Measurements from ENCODE around the gene KCNQ1.

Gene KCNQ1

DNA sequence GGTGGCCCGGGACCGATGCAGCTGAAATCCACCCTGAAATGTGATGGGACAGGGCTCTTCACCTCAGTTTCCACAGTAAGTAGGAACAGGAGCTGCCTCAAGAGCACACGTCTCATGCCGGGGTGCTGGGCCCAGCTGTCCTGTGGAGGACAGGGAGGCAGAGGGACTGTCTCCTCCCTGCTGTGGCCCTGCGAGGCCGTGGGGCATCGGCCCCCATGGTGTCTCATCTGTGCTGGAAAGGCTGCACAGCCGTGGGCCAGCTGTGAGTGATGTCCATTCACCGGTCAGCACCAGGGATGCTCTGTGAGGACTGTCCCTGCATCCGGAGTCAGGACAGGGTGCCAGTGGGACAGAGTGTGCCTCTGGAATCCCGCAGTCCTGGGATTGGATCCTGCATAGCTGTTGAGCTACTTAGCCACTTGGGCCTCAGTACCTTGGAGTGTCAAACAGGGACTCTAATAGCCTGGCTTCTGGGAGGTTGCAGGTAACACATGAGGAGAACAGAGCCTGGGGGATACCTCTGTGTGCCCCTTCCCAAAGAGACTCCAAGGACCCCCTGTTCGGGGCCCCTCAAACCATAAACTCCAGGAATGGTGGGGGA is 17.0 kb upstream of the KCNQ1 start:
- Mint-ChIP-seq H3K36me3 (no peaks in the 10 kb centered on the region), H3K4me3 (no peak overlapping the region), H3K9me3 (no peaks in the 10 kb centered on the region), H3K4me1 (no peaks in the 10 kb centered on the region), H3K27me3 (no peaks in the 10 kb centered on the region), H3K27ac (no peak overlapping the region)
- ATAC-seq, result no peak

DNA sequence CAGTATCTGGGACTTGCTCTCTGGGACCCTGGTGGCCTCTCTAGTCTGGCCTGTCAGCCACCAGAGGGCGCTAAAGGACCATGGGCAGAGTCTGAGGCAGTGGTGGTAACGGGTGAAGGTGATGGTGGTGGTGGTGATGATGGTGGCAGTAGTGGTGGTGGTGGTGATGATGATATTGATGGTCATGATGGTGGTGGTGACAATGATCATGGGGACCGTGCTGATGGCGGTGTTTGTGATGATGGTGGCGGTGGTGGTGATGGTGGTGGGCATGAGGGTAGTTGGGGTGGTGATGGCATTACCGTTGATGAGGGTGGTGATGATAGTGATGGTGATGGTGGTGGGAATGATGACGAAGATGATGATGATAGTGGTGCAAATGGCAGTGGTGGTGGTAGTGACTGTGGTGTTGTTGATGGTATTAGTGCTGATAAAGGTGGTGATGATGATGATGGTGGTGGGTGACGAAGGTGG is 16.4 kb upstream of the KCNQ1 start:
- Mint-ChIP-seq H3K4me3 (no peak overlapping the region), H3K4me1 (no peaks in the 10 kb centered on the region), H3K27me3 (no peaks in the 10 kb centered on the region), H3K36me3 (no peaks in the 10 kb centered on the region), H3K9me3 (no peaks in the 10 kb centered on the region), H3K27ac (no peak overlapping the region)
- peak; percentile 80 for ATAC-seq

DNA sequence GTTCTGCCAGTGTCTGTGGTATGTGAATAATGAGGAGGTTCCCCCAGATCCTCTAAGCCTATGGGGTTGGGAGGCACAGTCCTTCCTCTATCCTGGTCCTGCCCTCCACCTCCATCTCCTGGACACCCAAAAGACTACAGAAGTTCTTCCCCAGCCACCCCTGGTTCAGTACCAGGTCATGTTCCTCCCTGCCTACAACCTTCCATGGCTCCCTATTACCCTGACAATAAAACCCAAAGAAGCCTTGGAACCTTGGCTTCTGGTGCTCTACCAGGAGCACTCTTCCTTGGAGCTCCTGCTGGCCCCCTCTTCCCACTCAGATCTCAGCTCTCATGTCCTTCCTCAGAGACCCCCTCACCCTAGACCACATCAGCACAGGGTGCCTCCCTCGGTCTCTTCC is 13.4 kb upstream of the KCNQ1 start:
- no peak overlapping the region for H3K4me3 Mint-ChIP-seq
- no peak overlapping the region for H3K27ac Mint-ChIP-seq
- ATAC-seq, result no peak
- no peaks in the 10 kb centered on the region for H3K4me1 Mint-ChIP-seq
- H3K9me3 Mint-ChIP-seq, result no peaks in the 10 kb centered on the region
- no peaks in the 10 kb centered on the region for H3K36me3 Mint-ChIP-seq
- H3K27me3 Mint-ChIP-seq, result no peaks in the 10 kb centered on the region

DNA sequence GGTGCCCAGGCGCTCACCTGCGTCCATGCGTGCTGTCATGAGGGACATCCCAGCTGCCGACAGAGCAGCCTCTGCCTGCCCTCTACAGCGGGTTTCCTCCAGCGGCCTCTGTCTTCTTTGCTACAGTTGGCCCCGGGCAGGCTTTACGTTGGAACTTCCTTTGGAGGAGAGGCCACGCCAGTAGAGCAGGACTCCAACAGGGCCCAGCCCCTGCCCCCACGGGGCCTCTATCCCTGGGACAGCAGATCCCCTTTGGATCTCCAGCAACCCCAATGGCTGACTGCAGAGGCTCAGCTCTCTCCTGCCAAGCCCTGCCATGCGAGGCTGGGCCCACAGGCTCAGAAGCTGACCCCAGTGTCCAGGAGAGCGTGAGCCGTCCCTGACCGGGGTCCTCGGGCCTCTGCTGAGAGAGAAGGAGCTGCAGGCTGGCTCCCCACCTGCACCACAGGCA is 12.6 kb upstream of the KCNQ1 start:
- Mint-ChIP-seq H3K4me1 (no peaks in the 10 kb centered on the region), H3K9me3 (no peaks in the 10 kb centered on the region), H3K36me3 (no peaks in the 10 kb centered on the region), H3K27me3 (no peaks in the 10 kb centered on the region), H3K4me3 (no peak overlapping the region), H3K27ac (no peak overlapping the region)
- no peak for ATAC-seq

DNA sequence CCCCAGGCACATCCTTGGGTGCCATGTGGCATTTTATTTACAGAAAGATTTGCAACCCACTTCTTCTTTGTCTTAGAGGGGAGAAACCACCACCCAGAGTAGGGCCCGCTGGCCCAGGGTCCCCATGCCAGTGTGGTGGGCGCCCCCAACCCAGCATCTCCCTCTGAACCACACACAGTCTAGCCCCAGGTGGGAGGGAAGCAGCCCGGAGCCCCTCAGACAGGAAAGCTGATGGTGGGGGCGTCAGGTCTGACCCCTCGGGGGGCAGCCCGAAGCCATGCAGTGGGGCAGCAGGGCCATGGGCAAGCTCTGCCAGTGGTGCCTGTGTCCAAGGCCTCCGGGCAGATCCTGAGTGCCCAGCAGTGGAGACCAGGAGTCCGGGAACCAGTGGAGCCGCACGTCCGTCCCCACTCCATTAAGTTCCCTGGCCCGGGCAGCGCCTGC is 12.2 kb upstream of the KCNQ1 start:
- no peaks in the 10 kb centered on the region for H3K27me3 Mint-ChIP-seq
- H3K27ac Mint-ChIP-seq, result no peak overlapping the region
- ATAC-seq, result no peak
- H3K9me3 Mint-ChIP-seq, result no peaks in the 10 kb centered on the region
- no peaks in the 10 kb centered on the region for H3K4me1 Mint-ChIP-seq
- H3K36me3 Mint-ChIP-seq, result no peaks in the 10 kb centered on the region
- H3K4me3 Mint-ChIP-seq, result no peak overlapping the region

DNA sequence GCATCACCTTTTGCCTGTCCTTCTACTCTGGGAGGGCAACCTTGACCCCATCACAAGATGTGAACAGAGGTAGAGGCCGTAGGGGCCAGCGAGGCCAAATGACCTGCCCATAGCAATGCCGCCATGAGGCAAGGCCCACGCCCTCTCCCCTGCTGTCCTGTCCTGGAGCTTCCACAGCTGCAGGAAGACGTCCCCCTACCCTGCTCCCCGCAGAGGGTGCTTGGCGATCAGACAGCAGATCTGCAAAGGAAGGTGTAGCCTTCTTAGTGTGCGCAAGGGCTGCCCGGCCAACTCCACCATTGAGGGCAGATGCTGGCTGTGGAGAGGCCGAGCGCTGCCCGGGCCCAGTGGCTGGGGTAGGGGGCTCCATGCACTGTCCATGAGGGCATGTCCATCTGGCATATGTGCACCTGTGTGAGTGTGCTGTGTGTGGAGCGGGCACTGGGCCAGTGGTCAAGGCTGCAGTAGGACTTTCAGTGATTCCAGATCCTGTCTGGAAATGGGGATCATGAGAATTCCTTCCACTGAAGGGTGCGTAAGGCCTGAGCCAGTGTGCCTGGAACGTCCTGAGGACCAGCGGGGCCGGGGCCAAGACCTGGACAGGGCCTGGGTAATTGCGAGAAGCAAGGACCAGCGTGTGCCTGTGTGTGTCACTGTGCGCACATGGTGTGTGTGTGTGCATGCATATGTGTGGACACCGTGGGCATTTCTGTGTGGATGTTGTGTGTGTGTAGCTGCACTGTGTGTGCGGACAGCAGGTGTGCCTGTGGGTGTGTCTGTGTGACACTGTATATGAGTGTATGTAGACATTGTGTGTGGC is 11.5 kb upstream of the KCNQ1 start:
- H3K9me3 Mint-ChIP-seq, result no peaks in the 10 kb centered on the region
- ATAC-seq, result no peak
- no peaks in the 10 kb centered on the region for H3K4me1 Mint-ChIP-seq
- no peak overlapping the region for H3K27ac Mint-ChIP-seq
- no peaks in the 10 kb centered on the region for H3K27me3 Mint-ChIP-seq
- no peaks in the 10 kb centered on the region for H3K36me3 Mint-ChIP-seq
- no peak overlapping the region for H3K4me3 Mint-ChIP-seq

DNA sequence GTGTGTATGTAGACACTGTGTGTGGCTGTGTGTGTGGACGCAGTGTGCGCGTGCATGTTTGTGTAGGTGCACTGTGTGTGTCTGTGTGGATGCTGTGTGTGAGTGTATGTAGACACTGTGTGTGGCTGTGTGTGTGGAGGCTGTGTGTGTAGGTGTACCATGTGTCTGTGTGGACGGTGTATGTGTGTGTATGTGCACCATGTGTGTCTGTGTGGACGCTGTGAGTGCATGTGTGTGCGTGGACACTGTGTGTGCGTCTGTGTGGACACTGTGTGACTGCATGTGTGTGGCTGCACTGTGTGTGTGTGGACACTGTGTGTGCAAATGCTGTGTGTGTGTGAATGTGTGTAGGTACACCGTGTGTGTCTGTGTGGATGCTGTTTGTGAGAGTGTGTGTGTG is 10.8 kb upstream of the KCNQ1 start:
- Mint-ChIP-seq H3K4me1 (no peaks in the 10 kb centered on the region), H3K27ac (no peak overlapping the region), H3K27me3 (no peaks in the 10 kb centered on the region), H3K4me3 (no peak overlapping the region), H3K9me3 (no peaks in the 10 kb centered on the region), H3K36me3 (no peaks in the 10 kb centered on the region)
- ATAC-seq, result no peak

DNA sequence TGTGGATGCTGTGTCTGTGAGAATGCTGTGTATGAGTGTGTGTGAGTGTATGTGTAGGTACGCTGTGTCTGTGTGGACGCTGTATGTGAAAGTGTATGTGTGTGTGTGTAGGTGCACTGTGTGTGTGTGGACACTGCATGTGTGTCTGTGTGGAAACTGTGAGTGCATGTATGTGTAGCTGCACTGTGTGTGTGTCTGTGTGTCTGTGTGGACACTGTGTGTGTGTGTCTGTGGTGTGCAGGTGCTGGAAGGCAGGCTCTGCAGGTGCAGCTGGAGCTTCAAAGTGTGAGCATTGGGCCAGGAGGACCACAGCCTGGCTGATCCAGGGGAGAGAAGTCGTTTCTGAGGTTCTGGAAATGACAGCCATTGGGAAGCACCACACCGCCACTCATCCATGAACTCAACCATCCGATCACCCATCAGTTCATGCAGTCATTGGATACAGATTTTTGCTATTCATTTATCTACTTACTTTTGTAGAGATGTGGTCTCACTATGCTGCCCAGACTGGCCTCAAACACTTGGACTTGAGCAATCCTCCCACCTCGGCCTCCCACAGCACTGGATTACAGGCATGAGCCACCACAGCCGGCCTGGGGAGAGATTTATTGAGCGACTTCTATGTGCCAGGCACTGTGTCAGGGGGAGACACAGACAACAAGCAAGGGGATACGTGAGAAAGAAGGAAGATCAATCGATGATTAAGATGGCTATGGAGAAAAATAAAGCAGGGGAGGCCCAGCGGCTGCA is 10.1 kb upstream of the KCNQ1 start:
- Mint-ChIP-seq H3K27ac (no peak overlapping the region), H3K36me3 (no peaks in the 10 kb centered on the region), H3K4me1 (no peaks in the 10 kb centered on the region), H3K4me3 (no peak overlapping the region), H3K27me3 (no peaks in the 10 kb centered on the region), H3K9me3 (no peaks in the 10 kb centered on the region)
- ATAC-seq, result no peak

DNA sequence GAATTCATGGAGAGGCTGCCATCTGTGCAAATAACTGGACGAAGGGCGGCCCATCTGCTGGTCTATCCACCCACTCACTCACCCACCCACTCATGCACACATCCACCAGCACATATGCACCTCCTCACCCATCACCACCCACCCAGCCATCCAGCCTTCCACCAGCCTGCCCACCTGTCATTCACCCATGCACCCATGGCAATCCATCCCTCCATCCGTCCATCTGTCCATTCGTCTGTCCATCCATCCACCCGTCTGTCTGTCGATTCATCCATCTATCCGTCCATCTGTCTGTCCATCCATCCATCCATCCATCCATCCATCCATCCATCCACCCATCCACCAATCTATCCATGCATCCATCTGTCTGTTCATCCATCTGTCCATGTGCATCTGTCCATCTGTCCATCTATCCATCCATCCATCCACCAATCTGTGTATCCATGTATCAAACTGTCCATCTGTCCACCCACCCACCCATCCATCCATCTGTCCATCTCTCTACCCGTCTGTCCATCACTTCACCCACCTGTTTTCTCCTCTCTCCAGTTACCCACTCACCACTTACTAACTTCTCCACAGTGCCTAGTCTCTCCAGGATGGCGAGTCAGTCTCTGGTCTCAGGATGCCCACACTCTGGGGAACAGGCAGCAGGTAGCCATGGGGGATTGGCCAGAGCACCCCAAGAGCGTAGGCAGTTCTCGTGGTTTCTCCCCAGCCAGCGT is 9.4 kb upstream of the KCNQ1 start:
- Mint-ChIP-seq H3K4me3 (no peak overlapping the region), H3K27me3 (no peaks in the 10 kb centered on the region), H3K4me1 (no peaks in the 10 kb centered on the region), H3K27ac (no peak overlapping the region), H3K36me3 (no peaks in the 10 kb centered on the region), H3K9me3 (peaks cover 2% of the 10 kb centered on the region)
- no peak for ATAC-seq

DNA sequence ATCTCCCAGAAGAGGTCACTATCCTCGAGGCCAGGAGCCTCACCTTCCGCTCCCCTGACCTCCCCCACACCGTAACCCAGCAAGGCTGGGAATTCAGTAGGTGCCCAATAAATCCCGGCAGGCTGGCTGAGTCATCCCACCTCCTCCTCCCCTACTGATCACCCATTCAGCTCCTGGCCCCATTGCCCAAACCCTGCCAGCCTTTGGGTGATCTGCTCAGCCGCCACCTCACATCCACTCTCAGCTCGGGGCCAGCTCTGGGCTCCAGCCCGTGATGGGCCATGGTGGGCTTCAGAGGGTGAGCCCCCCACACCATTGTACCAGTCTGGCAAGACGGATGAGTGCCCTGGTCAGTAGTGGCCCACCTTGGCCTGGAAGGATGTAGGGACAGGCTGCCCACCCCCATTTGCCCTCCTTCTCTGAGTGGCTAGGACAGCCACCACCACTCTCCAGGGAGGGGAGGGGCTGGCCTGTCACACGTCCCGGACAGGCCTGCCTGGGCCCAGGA is 8.7 kb upstream of the KCNQ1 start:
- no peaks in the 10 kb centered on the region for H3K36me3 Mint-ChIP-seq
- peaks cover 2% of the 10 kb centered on the region for H3K9me3 Mint-ChIP-seq
- no peaks in the 10 kb centered on the region for H3K4me1 Mint-ChIP-seq
- ATAC-seq, result no peak
- no peaks in the 10 kb centered on the region for H3K27me3 Mint-ChIP-seq
- no peak overlapping the region for H3K27ac Mint-ChIP-seq
- no peak overlapping the region for H3K4me3 Mint-ChIP-seq

DNA sequence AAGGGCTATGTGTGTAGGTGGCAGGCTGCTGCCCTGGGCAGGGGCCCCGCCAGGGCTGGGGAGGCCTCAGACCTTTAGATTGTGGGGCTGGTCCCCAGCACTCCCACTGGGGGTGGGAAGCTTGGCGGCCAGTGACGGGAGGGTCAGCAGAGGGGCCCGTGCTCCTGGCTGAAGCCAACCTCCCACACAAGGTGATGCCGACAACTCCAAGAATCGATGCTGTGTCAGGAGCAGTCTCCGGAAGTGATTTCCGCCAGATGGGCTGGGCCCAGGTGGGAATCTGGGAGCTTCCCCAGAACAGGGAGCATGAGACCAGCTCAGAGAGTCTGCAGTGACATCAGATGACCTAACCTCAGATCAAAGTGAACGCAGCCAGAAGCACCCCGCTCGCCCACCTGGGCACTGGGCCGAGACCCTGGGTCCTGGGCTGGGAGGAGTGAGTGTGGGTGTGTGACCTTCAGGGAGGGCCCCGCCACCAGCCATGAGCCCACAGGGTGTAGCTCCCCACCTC is 8.2 kb upstream of the KCNQ1 start:
- no peaks in the 10 kb centered on the region for H3K36me3 Mint-ChIP-seq
- no peak overlapping the region for H3K4me3 Mint-ChIP-seq
- H3K4me1 Mint-ChIP-seq, result peaks cover 4% of the 10 kb centered on the region
- no peaks in the 10 kb centered on the region for H3K27me3 Mint-ChIP-seq
- H3K27ac Mint-ChIP-seq, result no peak overlapping the region
- ATAC-seq, result no peak
- peaks cover 2% of the 10 kb centered on the region for H3K9me3 Mint-ChIP-seq

DNA sequence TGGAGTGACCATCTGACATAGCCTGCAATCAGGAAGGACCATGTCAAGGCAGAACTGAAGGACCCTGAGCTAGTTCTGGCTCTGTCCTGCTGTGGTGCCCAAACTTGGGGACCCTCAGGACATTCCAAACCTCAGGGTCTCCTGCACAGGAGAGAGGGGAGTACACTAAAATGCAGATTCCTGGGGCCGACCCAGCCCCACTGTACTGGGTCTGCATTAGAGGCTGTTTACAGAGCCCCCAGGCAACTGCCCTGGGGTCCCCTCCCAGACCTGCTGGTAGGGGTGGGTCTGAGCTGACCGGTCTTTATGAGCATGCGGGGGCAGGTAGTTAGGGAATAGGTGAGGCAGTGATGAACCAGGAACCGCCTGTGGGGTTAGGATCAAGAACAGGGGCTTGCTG is 7.3 kb upstream of the KCNQ1 start:
- H3K27me3 Mint-ChIP-seq, result no peaks in the 10 kb centered on the region
- no peaks in the 10 kb centered on the region for H3K36me3 Mint-ChIP-seq
- H3K9me3 Mint-ChIP-seq, result peaks cover 2% of the 10 kb centered on the region
- peaks cover 5% of the 10 kb centered on the region for H3K4me1 Mint-ChIP-seq
- H3K4me3 Mint-ChIP-seq, result no peak overlapping the region
- no peak overlapping the region for H3K27ac Mint-ChIP-seq
- no peak for ATAC-seq

DNA sequence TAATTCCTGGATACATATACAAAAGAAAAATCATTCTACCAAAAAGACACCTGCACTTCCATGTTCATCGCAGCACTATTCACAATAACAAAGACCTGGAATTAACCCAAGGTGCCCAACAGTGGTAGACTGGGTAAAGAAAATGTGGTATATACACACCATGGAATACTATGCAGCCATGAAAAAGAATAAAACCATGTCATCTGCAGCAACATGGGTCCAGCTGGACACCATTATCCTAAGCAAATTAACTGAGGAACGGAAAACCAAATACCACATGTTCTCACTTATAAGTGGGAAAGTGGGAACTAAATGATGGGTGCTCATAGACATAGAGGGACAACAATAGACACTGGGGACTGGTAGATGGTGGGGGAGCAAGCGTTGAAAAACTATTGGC is 5.0 kb upstream of the KCNQ1 start:
- H3K36me3 Mint-ChIP-seq, result no peaks in the 10 kb centered on the region
- no peak overlapping the region for H3K27ac Mint-ChIP-seq
- no peak for ATAC-seq
- H3K4me3 Mint-ChIP-seq, result no peak overlapping the region
- H3K4me1 Mint-ChIP-seq, result peaks cover 17% of the 10 kb centered on the region
- H3K9me3 Mint-ChIP-seq, result peaks cover 2% of the 10 kb centered on the region
- H3K27me3 Mint-ChIP-seq, result no peaks in the 10 kb centered on the region

DNA sequence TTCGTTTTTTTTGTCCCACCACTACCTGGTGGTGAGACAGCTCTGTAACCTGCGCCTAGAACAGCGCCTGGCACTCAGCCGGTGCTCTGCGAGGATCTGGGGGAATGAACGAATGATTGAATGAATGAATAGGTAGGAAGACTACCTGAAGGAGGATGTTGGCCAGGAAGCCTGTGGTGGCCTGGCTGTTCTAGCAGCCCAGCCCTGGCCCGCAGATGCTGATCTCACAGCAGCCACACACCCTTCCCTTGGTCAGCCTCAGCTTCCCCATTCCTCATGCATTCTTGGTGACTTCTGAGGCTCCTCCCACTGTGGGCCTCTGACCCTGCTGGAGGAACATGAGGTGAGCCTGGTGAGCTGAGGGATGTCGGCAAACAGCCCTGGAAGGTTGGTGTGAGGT is 4.2 kb upstream of the KCNQ1 start:
- H3K27ac Mint-ChIP-seq, result no peak overlapping the region
- no peak for ATAC-seq
- H3K4me1 Mint-ChIP-seq, result peaks cover 22% of the 10 kb centered on the region
- H3K9me3 Mint-ChIP-seq, result peaks cover 2% of the 10 kb centered on the region
- no peaks in the 10 kb centered on the region for H3K27me3 Mint-ChIP-seq
- no peaks in the 10 kb centered on the region for H3K36me3 Mint-ChIP-seq
- no peak overlapping the region for H3K4me3 Mint-ChIP-seq

DNA sequence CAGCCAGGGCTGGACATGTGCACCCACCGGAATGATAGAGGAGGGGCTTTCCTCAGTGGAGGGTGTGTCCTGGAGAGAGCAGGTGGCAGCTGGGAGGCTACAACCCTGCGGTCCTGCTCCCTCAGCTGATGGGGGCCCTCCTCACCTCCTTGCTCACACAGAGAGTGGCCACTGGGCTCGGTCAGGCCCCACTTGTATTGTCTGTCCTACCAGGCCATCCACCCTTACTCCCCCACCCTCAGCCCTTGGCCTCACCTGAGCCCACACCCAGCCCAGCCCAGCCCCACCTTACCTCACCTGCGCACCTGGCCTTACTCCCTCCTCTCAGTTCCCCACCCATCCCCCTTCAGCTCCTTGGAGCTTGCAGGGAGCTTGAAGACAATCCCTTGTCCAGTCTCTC is 3.6 kb upstream of the KCNQ1 start:
- Mint-ChIP-seq H3K4me3 (no peak overlapping the region), H3K9me3 (peaks cover 2% of the 10 kb centered on the region), H3K36me3 (no peaks in the 10 kb centered on the region), H3K27me3 (no peaks in the 10 kb centered on the region), H3K27ac (no peak overlapping the region), H3K4me1 (peaks cover 27% of the 10 kb centered on the region)
- no peak for ATAC-seq

Data from stimulated activated memory B cell treated with anti-CD40 and anti-IgM and Interleukin-4, amounts not matched to agents 10 μg/mL and 1 μg/mL and 100 μg/mL, for 72 hours (primary cell).